Karpas-422 (cell line): Measurements from ENCODE around the gene VAC14. TPM values are rescaled to one million over a fixed set of nuclear protein-coding genes. Genes with fewer than 3 reads are reported as not detected.

Source experiments
- DNase-seq: peaks from one replicate; pipeline ENCODE4 v3.0.0-alpha.2; 2015
- H2AFZ ChIP-seq: fragments of 200-600 bp; sonication (generic); 2 replicates; pipeline ENCODE4 v1.6.1; 2014; ENCODE audit warnings: antibody characterized with exemption, low read length, mixed read lengths
- H3K27ac ChIP-seq: fragments of 200-600 bp; sonication (generic); 2 replicates; pipeline ENCODE4 v1.5.1; 2014; ENCODE audit warnings: mild to moderate bottlenecking, low read length, moderate library complexity
- H3K27me3 ChIP-seq: fragments of 200-600 bp; sonication (generic); 2 replicates; pipeline ENCODE4 v1.6.1; 2014; ENCODE audit warnings: low read length, mixed read lengths
- H3K36me3 ChIP-seq: fragments of 200-600 bp; sonication (generic); 2 replicates; pipeline ENCODE4 v1.6.1; 2014; ENCODE audit warnings: low read length, mixed read lengths; ENCODE audit not compliant: insufficient read depth
- H3K4me1 ChIP-seq: fragments of 200-600 bp; sonication (generic); 2 replicates; pipeline ENCODE4 v1.6.1; 2014; ENCODE audit warnings: mild to moderate bottlenecking, low read length, mixed read lengths
- H3K4me2 ChIP-seq: fragments of 200-600 bp; sonication (generic); 2 replicates; pipeline ENCODE4 v1.6.1; 2014; ENCODE audit warnings: low read length, low read depth, mild to moderate bottlenecking; ENCODE audit not compliant: poor library complexity, severe bottlenecking
- H3K4me3 ChIP-seq: fragments of 200-600 bp; sonication (generic); 2 replicates; pipeline ENCODE4 v1.5.1; 2014; ENCODE audit warnings: mild to moderate bottlenecking, antibody characterized with exemption, low read length, mixed read lengths
- H3K79me2 ChIP-seq: fragments of 200-600 bp; sonication (generic); 2 replicates; pipeline ENCODE4 v1.6.1; 2014; ENCODE audit warnings: mild to moderate bottlenecking, low read length, mixed read lengths
- H3K9ac ChIP-seq: fragments of 200-600 bp; sonication (generic); 2 replicates; pipeline ENCODE4 v1.6.0; 2014; ENCODE audit warnings: low read length
- H3K9me2 ChIP-seq: fragments of 200-600 bp; sonication (generic), shearing (Covaris generic); replicated peaks from 2 replicates; pipeline ENCODE4 v1.6.0; 2014; ENCODE audit warnings: mild to moderate bottlenecking, low read length, moderate library complexity; ENCODE audit not compliant: insufficient read depth
- H3K9me3 ChIP-seq: fragments of 300-700, 200-600 bp; sonication (generic); 2 replicates; pipeline ENCODE4 v1.6.1; 2014; ENCODE audit warnings: low read length, mixed read lengths
- H4K20me1 ChIP-seq: fragments of 200-600 bp; sonication (generic); 2 replicates; pipeline ENCODE4 v1.6.1; 2014; ENCODE audit warnings: mild to moderate bottlenecking, antibody characterized with exemption, low read length, low read depth; ENCODE audit not compliant: insufficient read depth
- total RNA-seq: library from RNA; depleted of rRNA; stranded (reverse); fragments of >200 nt; shearing (Covaris generic); gene quantifications from 2 replicates; pipeline ENCODE4 v1.2.3, GENCODE V29; 2014; ENCODE audit warnings: low replicate concordance

Gene VAC14
- total RNA-seq, 1 experiment from 2014 or later, result 39.1 TPM

DNA sequence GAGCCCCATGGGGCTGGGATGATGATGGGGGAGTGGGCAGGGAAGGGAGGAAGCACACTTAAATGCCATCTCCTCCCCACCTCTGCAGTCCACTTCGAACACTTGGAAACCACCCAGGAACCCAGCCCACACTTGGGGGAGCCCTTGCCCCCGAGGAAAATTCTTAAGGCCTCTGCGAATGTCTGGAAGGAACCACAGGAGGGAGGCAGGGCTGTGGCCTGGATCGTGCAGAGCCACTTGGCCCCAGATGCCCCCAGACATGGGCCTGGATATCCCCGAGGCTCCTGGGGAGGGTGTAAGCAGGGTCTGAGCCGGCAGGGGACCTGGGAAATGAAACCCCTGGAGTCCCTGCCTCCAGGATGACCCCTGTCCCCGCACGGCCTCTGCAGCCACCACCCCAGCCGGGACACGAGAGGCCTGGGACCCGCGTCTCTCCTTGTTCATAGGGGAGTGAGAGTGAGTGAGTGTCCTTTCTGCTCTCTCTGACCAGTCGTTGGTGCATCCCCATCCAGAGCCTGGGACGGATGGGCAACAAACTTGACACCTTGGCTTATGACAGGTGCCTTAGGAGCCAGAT lies 103.3 kb downstream of the VAC14 start:
- DNase-seq, result no peak
- Histone ChIP-seq H3K4me3 (no peak overlapping the region), H3K36me3 (no peaks in the 10 kb centered on the region), H3K9ac (no peak overlapping the region), H3K4me1 (no peaks in the 10 kb centered on the region), H3K4me2 (no peak overlapping the region), H3K9me3 (no peaks in the 10 kb centered on the region), H4K20me1 (no peaks in the 10 kb centered on the region), H2AFZ (no peak overlapping the region), H3K79me2 (no peaks in the 10 kb centered on the region), H3K27ac (no peak overlapping the region), H3K9me2 (no peaks in the 10 kb centered on the region), H3K27me3 (no peaks in the 10 kb centered on the region)

- H3K4me1 ChIP-seq, result no peaks in the 10 kb centered on the region
- H3K79me2 ChIP-seq, result no peaks in the 10 kb centered on the region
- no peaks in the 10 kb centered on the region for H3K36me3 ChIP-seq
- H3K4me3 ChIP-seq, result no peak overlapping the region
- H3K9ac ChIP-seq, result no peak overlapping the region
- no peak for DNase-seq
- no peaks in the 10 kb centered on the region for H3K9me3 ChIP-seq
- no peak overlapping the region for H2AFZ ChIP-seq
- no peaks in the 10 kb centered on the region for H4K20me1 ChIP-seq
- H3K27me3 ChIP-seq, result no peaks in the 10 kb centered on the region
- no peak overlapping the region for H3K27ac ChIP-seq
- H3K4me2 ChIP-seq, result no peak overlapping the region
- no peaks in the 10 kb centered on the region for H3K9me2 ChIP-seq
Measured at GRCh38 chr16:70696952-70697593, 103.9 kb downstream of the VAC14 start.

- no peak overlapping the region for H3K4me2 ChIP-seq
Measured at GRCh38 chr16:70696355-70696754, 104.6 kb downstream of the VAC14 start.

GRCh38 chr16:70695331-70696070 lies 105.5 kb downstream of the VAC14 start:
- no peaks in the 10 kb centered on the region for H3K9me3 ChIP-seq
- H3K9ac ChIP-seq, result no peak overlapping the region
- no peaks in the 10 kb centered on the region for H3K36me3 ChIP-seq
- no peaks in the 10 kb centered on the region for H3K4me1 ChIP-seq
- H4K20me1 ChIP-seq, result no peaks in the 10 kb centered on the region
- H3K9me2 ChIP-seq, result no peaks in the 10 kb centered on the region
- H3K4me2 ChIP-seq, result no peak overlapping the region
- H3K4me3 ChIP-seq, result no peak overlapping the region
- no peaks in the 10 kb centered on the region for H3K79me2 ChIP-seq
- H3K27me3 ChIP-seq, result no peaks in the 10 kb centered on the region
- no peak for DNase-seq
- no peak overlapping the region for H2AFZ ChIP-seq
- H3K27ac ChIP-seq, result no peak overlapping the region

More at GRCh38 chr16:70696355-70696754, 104.6 kb downstream of the VAC14 start:
- no peak overlapping the region for H3K9ac ChIP-seq
- no peaks in the 10 kb centered on the region for H3K9me3 ChIP-seq
- no peaks in the 10 kb centered on the region for H3K79me2 ChIP-seq
- H3K9me2 ChIP-seq, result no peaks in the 10 kb centered on the region
- H3K27ac ChIP-seq, result no peak overlapping the region
- H3K27me3 ChIP-seq, result no peaks in the 10 kb centered on the region
- H3K36me3 ChIP-seq, result no peaks in the 10 kb centered on the region
- H3K4me1 ChIP-seq, result no peaks in the 10 kb centered on the region
- no peaks in the 10 kb centered on the region for H4K20me1 ChIP-seq
- no peak overlapping the region for H2AFZ ChIP-seq
- DNase-seq, result no peak
- no peak overlapping the region for H3K4me3 ChIP-seq

DNA sequence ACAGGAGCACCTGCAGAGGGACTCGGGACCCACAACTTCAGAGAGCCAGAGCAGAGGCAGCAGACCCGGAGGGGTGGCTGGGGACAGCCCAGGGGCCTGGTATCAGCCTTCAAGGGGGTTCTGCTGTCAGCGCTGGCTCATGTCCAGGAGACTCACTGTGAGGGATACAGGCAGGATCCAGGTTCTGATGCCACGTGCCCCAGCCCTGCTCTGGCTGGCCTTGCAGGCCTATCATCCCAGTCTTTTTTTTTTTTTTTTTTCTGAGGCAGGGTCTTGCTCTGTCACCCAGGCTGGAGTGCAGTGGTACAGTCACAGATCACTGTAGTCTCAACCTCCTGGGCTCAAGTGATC lies 106.1 kb downstream of the VAC14 start:
- Histone ChIP-seq H3K27me3 (no peaks in the 10 kb centered on the region), H3K4me2 (no peak overlapping the region), H3K9me3 (no peaks in the 10 kb centered on the region), H4K20me1 (no peaks in the 10 kb centered on the region), H3K79me2 (no peaks in the 10 kb centered on the region), H3K9ac (no peak overlapping the region), H3K36me3 (no peaks in the 10 kb centered on the region), H3K4me1 (no peaks in the 10 kb centered on the region), H3K4me3 (no peak overlapping the region), H2AFZ (no peak overlapping the region), H3K27ac (no peak overlapping the region), H3K9me2 (no peaks in the 10 kb centered on the region)
- DNase-seq, result no peak

GRCh38 chr16:70694088-70694867 lies 106.7 kb downstream of the VAC14 start:
- H3K9me3 ChIP-seq, result no peaks in the 10 kb centered on the region
- H3K9me2 ChIP-seq, result no peaks in the 10 kb centered on the region
- H3K27ac ChIP-seq, result no peak overlapping the region
- no peaks in the 10 kb centered on the region for H3K4me1 ChIP-seq
- no peak overlapping the region for H3K4me2 ChIP-seq
- H3K4me3 ChIP-seq, result no peak overlapping the region
- no peaks in the 10 kb centered on the region for H4K20me1 ChIP-seq
- H3K36me3 ChIP-seq, result no peaks in the 10 kb centered on the region
- H2AFZ ChIP-seq, result no peak overlapping the region
- no peak for DNase-seq
- H3K79me2 ChIP-seq, result no peaks in the 10 kb centered on the region
- H3K27me3 ChIP-seq, result no peaks in the 10 kb centered on the region
- H3K9ac ChIP-seq, result no peak overlapping the region

- Histone ChIP-seq H3K4me2 (no peak overlapping the region), H2AFZ (no peak overlapping the region), H3K36me3 (no peaks in the 10 kb centered on the region), H3K4me3 (no peak overlapping the region), H3K9ac (no peak overlapping the region), H3K27me3 (no peaks in the 10 kb centered on the region), H3K27ac (no peak overlapping the region), H3K9me3 (no peaks in the 10 kb centered on the region), H4K20me1 (no peaks in the 10 kb centered on the region), H3K9me2 (no peaks in the 10 kb centered on the region), H3K4me1 (no peaks in the 10 kb centered on the region), H3K79me2 (no peaks in the 10 kb centered on the region)
- no peak for DNase-seq
Measured at GRCh38 chr16:70692873-70693671, 107.9 kb downstream of the VAC14 start.
